ENCODE data around the gene B3GALT4.
A peak's percentile ranks its signal among the peaks of the same experiment; 100 is the strongest.

- TF ChIP-seq CTCF (conservative IDR thresholded peaks at IDR 0.05 in 1 of 2, IDR thresholded peaks at IDR 0.05 in 1 of 2; ENCODE audit: extremely low read depth in 1 of 2, insufficient read depth in 1 of 2, low read depth in 1 of 2, low read length in 2 of 2) (peak in 1 of 2 donors; percentile 19), EZH2 (IDR thresholded peaks at IDR 0.05; ENCODE audit: borderline replicate concordance, low read length) (no peak)
Observed at GRCh38 chr6:33248932-33249731, 27.8 kb upstream of the B3GALT4 start.

Measured in mammary epithelial cell (primary cell).